ENCODE results near the gene GNB5.
"Not testable (repeated sequence)": the region's sequence is repeated elsewhere in the genome, so short reads cannot be mapped to it uniquely, and the experiment has no call there.

GNB5 gene

DNA sequence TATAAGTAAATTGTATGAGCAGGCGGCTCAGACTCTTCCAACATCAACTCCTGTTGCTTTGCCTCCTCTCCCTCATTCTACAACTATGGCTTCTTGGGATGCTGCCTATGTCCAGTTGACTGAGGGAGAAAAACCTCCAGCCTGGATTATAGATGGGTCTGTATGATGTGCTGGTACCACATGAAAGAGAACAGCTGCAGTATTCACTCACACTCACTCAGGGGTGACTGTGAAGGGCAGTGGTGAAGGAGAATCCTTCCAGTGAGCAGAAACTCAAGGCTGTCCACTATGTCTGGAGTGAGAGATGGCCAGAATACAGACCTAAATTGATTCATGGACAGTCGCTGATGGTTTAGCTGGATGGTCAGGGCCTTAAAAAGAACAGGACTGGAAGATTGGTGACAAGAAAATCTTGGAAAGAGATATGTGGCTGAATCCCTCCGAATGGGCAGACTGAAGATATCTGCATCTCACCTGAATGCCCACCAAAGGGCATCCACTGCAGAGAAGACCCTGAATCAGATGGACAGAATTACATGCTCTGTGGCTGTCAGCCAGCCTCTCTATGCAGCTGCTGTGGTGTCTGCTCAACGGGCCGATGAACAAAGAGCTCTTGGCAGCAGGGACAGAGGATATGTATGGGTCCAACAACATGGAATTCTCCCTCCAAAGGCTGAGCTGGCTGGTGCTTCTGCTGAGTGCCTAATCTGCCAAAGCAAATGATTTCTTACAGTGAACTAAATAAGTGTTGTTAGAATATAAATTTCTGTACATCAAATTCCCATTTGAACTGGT lies 76.7 kb downstream of the GNB5 start:
- no peak for DNase-seq (ENCODE audit: low read depth in 2 of 3, low spot score in 2 of 3)

DNA sequence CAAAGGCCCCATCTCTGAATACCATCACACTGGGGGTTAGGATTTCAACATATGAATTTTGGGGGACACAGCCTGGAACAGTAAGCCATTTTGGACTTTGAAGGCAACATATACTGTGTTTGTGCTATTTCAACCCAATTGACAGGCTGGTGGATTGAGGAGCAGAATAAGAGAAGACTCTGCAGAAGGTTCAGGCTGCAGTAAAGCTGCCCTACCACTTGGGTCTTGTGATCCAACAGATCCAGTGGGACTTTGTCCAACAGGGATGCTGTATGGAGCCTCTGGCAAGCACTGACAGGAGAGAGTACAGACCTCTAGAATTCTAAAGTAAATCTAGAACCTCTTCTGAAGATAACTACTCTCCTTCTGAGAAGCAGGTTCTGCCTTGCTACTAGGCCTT lies 77.5 kb downstream of the GNB5 start:
- no peak for DNase-seq (ENCODE audit: low read depth in 2 of 3, low spot score in 2 of 3)

DNA sequence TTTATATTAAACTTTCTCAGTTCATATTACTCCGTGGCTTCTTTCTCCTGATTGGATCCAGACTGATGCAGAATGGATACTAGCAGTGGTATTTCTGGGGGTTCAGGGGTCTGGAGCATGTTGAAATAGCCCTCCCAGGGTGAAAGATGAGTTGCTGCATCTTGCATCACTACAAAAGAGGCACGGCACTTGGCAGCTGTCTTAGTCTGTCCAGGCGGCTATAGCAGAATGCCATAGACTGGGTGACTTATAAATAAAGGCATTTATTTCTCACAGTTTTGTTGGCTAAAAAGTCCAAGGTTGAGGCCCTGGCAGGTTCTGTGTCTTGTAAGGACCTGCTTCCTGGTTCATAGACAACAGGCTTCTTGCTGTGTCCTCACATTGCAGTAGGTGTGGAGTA lies 78.0 kb downstream of the GNB5 start:
- DNase-seq (ENCODE audit: low read depth in 2 of 3, low spot score in 2 of 3), result no peak

DNA sequence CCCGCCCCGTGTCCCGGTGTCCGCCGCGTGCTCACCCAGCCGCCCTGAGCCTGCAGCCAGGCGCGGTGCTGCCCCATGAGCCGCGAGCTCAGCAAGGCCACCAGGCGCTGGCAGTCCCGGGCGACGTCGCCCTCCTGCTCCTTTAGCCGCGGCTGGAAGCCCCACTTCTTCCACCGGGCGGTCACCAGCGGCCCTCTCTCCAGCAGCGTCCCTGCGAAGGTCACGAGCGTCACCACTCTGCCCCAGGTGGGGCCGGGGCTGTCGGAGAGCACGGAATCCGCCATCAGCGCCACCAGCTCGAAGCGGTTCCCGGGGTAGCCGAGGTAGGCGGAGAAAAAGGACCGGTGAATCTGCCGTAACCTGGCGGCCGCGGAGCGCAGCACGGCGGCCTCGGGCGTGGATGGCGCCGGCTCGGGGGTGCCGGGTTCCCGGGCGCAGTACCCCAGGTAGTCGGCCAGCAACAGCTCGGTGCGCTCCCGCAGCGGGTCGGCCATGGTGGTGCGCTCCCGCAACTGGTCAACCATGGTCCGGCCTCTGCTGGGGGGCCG lies 78.9 kb downstream of the GNB5 start:
- DNase-seq (ENCODE audit: low read depth in 2 of 3, low spot score in 2 of 3), result peak in 2 of 3 experiments; percentile 3 to 23

DNA sequence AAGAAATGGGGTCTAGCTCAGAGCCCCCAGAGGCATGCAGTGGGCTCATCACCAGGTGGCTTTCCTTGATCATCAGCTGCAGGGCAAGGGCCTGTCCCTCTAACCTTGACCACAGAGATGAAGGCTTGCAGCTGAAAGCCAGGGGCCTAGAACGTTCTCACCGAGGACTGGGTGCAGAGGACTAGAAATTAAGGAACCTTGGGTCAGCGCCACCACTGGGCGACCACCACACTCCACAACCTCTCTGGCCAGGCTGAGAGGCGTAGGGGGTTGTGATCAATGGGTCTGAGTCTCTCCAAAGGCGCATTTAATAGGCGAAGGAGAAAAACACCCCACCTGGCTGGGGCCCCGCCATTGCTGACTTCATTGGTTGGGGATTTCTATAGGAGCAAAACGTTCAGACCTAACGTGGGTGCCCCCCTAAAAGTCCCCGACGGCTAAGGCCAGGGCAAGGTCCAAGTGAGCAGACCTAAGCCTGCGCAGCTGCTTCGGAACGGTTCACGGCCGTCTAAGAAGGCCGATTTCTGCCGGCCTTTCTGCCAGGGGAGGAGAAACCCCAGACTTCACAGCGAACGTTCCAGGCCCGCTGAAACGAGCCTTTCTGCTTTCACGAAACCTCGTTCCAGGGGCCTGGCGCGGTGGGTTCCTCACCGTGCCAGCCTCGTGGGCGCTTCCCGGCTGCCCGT lies 79.5 kb downstream of the GNB5 start:
- DNase-seq (ENCODE audit: low read depth in 2 of 3, low spot score in 2 of 3), result no peak

DNA sequence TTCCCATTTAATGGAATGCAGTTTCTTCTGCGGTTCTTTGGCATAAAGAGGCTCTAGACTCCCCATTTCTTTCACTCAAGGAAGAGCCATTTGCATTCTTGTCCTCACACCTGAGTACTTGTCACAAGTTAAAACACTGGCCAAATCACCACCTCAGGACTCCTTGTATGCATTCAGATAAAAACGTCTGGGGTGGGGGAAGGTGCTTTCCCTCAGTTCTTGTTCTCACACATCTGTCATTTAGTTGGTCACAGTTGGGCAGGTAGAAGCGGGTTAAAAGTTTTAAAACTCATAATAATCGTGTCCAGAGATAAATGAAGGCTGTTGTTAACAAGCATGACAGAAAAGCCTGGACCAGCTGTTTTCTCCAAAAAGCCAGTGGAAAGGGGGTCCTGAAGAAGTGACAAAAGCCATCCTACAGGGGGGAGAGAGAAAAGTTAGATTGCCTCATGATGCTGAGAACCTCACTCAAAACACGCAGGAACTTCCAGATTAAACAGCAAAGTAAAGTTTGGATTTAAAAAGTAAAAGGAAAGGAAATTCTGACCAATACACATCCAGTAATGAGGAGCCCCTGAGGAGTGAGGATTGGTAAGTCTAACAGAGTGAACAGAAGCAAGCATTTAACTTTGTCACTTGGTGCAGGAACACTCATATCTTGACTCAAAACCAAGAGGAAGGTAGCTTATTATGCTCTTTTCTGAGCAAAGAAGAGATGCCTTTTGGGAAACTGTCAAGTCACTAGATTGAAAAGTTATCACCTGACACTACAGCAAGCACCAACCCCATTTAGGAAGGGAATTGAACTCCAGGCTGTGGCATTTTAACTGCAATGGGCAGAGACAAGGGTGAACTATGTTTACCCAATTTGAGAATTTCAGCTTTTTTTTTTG lies 81.4 kb downstream of the GNB5 start:
- DNase-seq (ENCODE audit: low read depth in 2 of 3, low spot score in 2 of 3), result no peak

DNA sequence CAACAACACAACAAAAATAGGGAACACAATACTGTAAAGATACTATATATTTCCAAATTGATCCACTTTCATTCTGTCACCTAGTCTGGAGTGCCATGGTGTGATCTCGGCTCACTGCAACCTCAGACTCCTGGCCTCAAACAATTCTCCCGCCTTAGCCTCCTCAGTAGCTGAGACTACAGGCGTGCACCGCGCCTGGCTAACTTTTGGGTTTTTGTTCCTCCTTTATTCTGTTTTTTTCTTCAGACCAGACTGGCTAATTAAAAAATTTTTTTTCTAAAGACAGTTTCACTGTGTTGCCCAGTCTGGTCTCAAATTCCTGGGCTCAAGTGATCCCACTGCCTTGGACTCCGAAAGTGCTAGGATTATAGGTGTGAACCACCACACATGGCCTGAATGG lies 84.0 kb downstream of the GNB5 start:
- no peak for DNase-seq (ENCODE audit: low read depth in 2 of 3, low spot score in 2 of 3)

DNA sequence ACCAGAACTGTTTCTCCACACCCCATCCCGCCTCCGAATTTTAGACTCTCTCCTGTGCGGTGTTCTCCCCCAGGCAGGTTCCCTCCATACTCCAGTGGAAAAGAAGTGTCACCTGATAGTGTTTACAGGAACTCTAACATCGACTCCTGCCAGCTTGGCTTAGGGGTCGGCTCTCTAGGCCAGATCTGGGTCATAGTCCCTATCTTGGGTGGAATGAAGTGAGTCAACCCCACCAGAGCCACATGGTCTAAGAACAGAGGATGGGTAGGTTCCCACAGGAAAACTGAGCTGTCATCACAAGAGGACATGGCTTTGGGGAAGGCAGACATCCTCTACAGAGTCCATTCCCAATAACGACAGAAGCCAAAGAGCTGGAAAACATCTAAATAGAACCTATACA lies 84.6 kb downstream of the GNB5 start:
- DNase-seq (ENCODE audit: low read depth in 2 of 3, low spot score in 2 of 3), result no peak

DNA sequence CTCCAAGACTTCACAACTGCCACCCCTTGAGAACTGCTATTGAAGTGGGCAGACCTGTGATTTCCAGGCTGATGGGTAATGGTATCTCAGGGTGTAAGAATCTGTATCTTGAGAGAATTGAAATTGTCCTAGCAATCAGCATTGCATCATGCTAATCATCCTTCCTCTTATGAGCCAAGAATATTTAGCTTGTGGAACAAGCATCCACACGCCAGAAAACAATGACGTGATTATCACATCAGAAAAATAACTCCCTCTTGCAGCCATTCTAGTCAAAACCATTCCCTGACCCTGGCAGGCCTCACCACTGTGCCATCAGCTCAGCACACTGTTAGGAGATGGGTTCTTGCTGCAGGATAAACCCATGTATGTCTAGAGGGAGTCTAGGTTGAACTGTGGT lies 85.3 kb downstream of the GNB5 start:
- DNase-seq (ENCODE audit: low read depth in 2 of 3, low spot score in 2 of 3), result no peak

DNA sequence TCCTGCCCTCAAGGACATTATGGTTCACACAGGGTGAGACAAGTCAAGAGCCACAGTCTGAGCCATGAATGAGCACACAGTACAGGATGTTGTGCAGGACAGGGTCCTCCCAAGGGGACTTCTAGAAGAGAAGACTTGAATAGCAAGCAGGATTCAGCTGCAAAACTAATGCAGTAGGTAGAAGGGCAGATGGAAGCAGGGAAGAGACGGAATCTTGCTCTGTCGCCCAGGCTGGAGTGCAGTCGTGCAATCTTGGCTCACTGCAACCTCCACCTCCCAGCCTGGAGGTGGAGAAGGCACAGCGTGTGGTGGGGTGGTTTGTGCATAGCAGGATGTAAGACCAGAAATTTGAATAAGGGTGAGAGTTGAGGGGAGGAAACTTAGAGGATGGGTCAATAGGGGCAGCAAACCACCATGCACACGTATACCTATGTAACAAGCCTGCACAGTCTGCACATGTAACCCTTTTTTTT lies 86.6 kb downstream of the GNB5 start:
- DNase-seq (ENCODE audit: low read depth in 2 of 3, low spot score in 2 of 3), result no peak

DNA sequence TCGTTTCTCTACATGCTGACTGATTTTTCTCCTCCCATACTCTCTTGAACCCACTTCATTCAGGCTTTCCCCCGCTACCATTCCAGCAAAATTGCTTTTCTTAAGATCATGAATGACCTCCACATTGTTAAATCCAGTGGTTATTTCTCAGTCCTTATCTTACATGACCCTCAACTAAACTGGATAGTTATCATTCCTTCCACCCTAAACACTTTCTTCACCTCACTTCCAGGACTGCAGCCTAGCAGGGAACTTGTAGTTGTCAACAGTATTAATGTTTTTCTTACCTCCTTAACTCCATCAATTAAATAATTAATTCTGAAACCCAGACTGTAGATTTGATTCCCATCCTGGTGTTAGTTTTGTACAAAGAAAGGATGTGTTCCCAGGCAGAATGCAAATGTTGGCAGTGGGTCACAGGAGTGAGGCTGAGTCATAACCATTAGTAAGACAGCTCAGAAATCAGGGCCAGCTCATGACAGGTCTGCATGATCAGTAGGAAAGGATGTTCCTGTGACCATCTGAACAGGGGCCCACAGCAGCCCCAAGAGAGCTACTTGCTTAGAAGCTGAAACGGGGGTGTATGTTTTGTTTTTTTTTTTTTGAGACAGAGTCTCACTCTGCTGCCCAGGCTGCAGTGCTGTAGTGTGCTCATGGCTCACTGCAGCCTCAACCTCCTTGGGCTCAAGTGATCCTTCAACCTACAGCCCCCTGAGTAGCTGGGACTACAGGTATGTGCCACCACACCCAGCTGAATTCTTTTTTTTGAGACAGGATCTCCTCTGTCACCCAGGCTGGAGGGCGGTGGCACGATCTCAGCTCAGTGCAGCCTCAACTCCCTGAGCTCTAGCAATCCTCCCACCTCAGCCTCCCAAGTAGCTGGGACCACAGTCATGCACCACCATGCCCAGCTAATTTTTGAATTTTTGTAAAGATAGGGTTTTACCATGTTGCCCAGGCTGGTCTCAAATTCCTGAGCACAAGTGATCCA lies 87.7 kb downstream of the GNB5 start:
- no peak for DNase-seq (ENCODE audit: low read depth in 2 of 3, low spot score in 2 of 3)

DNA sequence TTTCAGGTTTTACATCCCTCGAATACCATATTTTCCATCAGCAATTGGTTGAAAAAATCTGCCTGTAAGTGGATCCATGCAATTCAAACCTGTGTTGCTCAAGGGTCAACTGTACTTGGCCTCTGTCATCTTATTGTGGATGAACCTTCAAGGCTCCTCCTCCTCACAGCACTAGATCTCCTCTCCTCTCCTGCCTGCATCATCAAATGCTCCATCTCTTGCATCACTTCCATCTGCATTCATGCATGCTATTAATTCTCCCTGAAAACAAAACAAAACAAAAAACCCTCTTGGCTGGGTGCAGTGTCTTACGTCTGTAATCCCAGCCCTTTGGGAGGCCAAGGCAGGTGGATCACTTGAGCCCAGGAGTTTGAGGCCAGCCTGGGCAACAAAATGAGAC lies 88.7 kb downstream of the GNB5 start:
- DNase-seq (ENCODE audit: low read depth in 2 of 3, low spot score in 2 of 3), result no peak

DNA sequence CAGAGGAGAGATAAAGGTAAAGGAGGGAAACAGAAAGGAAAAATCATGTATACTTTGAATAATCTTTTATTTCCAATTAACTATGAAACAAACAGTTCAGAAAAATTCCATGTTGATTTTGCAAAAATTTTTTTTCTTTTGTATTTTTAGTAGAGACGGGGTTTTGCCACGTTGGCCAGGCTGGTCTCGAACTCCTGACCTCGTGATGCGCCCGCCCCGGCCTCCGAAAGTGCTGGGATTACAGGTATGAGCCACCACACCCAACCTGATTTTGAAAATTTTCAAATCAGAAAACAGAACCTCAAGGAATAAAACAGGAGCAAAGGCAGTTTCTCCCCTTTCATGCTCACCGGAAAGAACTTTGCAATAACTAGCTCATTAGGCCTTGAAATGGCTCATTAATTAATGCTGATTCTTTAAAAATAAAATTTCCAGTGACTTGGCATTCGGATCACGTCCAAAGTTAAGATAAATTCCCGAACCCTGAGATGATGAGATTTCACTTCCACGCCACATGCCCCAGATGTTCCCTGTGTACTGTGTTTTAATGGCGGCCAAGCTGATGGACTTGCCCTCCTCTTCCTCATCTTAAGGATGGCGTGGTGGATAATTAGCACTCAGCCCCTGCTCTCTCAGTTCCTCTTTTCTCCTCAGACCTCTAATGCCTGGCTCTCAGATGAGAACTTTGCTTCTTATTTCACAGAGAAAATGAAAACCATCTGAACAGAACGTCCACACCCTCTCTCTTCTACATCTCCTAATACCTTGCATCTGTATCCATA lies 89.5 kb downstream of the GNB5 start:
- DNase-seq (ENCODE audit: low read depth in 2 of 3, low spot score in 2 of 3), result no peak

DNA sequence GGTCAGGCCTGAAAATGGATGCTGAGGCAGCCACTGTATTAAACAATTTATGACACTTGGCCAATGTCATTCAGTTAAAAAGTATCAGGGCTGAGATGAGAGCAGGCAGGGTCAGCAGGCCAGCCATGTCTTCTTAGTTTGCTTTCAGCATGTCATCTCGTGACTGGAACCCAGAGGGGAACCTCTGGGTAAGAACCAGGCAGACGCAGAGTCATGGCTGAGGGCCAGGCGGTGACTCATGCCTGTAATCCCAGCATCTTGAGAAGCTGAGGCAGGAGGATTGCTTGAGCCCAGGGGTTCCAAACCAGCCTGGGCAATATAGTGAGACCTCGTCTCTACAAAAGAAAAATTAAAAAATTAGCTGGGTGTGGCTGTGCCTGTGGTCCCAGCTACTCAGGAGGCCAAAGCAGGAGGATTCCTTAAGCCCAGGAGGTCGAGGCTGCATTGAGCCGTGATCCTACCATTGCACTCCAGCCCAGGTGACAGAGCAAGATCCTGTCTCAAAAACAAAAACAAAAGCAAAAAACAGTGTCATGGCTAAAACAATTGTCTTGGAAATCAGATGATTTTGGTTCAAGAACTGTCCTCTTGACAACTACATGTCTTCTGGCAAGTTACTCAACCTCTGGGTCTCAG lies 90.3 kb downstream of the GNB5 start:
- DNase-seq (ENCODE audit: low read depth in 2 of 3, low spot score in 2 of 3), result no peak

DNA sequence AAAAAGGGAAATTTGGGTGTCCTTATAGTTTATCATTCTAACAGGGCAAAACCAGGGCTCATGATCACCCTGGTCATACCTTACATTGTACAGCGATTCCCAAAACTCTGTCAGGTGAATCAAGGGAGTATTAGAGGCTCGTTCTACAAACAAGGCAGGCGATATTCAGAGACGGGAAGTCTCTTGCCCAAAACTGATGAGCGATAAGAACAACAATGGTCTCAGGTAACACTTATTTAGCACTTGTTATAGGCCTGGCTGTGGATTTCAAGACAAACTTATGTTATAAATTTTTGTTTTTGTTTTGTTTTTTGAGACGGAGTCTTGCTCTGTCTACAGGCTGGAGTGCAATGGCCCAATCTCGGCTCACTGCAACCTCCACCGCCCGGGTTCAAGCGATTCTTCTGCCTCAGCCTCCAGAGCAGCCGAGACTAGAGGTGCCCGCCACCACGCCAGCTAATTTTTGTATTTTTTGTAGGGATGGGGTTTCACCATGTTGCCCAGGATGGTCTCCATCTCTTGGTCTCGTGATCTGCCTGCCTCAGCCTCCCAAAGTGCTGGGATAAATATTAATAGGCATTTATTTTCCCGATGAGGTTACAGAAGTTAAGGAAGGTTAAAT lies 91.4 kb downstream of the GNB5 start:
- DNase-seq (ENCODE audit: low read depth in 2 of 3, low spot score in 2 of 3), result no peak

DNA sequence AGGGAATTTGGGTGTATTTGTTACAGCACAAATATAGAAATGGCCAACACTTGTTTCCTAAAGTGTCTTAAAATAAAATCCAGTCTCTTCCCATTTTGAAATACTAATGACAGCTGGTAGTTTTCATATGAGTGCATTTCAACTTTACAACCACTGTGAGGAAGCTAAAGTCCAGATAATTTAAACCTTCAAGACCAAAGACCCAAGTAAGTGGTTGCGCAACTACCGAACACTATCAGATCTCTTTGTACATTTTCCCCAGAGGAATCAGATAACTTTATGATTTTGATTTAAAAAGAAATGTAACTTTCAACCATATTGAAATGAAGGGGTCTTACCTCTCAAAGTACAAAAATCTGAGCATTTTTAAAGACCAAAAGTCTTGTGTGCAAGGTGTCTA lies 92.9 kb downstream of the GNB5 start:
- DNase-seq (ENCODE audit: low read depth in 2 of 3, low spot score in 2 of 3), result no peak

DNA sequence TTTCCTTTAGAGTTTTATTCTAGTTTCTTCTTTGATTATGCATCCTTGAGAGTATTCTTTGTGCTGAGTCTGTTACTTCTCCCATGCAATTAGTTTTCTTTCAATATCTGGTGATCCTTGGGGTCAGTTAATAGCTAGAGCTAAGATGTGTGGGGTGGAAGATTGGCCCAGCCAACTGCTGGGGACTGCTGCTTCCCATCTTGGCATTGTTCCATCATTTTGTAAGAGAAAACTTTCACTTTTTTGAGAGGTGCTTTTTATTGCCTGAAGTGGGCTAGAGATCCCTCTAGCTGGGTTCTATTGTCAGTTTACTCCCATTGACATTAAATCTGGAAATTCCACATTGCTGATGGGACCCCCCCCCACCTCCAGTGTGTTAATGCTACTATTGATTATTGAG lies 94.0 kb downstream of the GNB5 start:
- no peak for DNase-seq (ENCODE audit: low read depth in 2 of 3, low spot score in 2 of 3)

DNA sequence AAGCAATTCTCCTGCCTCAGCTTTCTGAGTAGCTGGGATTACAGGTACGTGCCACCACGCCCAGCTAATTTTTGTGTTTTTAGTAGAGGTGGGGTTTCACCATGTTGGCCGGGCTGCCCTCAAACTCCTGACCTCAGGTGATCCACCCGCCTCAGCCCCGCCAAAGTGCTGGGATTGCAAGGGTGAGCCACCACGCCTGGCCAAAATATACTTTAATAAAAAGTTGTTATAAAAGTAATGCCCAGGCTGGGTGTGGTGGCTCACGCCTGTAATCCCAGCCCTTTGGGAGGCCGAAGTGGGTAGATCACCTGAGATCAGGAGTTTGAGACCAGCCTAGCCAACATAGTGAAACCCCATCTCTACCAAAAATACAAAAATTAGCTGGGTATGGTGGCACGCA lies 94.7 kb downstream of the GNB5 start:
- not testable (repeated sequence) for DNase-seq (ENCODE audit: low read depth in 2 of 3, low spot score in 2 of 3)
